ENCODE data around the gene SURF6.
"Not testable (repeated sequence)": the region's sequence is repeated elsewhere in the genome, so short reads cannot be mapped to it uniquely, and the experiment has no call there.

The SURF6 gene

DNA sequence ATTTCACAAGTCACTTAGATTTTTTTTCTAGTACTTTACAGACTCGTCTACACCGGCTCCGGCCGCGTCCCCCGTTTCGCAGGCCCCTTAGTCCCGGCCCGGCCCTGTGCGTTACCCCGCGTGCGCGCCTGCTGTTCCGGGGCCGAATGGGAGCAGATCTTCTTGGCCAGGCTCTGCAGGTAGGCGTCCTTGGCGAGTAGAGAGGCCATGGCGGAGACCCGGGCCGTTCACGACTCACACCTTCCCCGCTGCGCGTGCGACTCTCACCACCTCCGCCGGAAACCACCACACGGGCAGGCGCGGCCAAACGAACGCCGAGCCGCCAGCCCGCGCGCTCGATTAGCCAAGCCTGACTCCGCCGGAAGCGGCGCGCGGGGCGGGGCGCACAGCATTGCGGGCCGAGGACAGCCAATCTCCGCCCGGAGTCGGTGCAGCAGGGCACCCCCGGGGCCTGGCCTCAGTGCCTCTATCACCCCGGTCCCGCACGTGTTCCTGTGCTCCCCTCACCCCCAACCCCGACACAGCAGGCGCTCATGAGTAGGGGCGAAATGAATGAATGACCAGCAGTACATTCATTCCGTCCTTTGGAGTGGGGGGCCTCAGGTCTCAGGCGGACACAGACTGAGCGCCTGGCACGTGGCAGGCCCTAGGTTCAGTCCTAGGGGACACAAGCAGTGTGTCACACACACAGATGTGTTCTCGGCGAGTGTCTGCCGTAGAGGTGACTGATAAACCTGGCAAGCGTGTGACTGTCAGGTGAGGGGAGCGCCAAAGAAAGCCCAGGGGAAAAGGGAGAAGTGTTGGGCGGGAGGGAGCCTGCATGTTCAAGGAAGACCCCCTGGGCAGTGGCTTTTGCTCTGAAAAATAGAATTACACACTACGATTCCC, at the start of gene SURF6:
Gene SURF6 (minus strand): TSS at position 265 of the 888 bp plus-strand sequence. CDS start 56 bp downstream, at position 209.
- H3K36me3 ChIP-seq (ENCODE audit: insufficient read depth, low read length): peaks cover 20% of the 10 kb centered on the region
- peaks cover 9% of the 10 kb centered on the region; the same call in 1 of the 2 replicates for H3K4me1 ChIP-seq (ENCODE audit: insufficient read depth, low read length)
- peak within 1 kb of the TSS; percentile 78 for H3K9ac ChIP-seq (ENCODE audit: low read depth, low read length)
- no peaks in the 10 kb centered on the region for H3K9me3 ChIP-seq (ENCODE audit: control insufficient read depth, insufficient read depth, low read length)

DNA sequence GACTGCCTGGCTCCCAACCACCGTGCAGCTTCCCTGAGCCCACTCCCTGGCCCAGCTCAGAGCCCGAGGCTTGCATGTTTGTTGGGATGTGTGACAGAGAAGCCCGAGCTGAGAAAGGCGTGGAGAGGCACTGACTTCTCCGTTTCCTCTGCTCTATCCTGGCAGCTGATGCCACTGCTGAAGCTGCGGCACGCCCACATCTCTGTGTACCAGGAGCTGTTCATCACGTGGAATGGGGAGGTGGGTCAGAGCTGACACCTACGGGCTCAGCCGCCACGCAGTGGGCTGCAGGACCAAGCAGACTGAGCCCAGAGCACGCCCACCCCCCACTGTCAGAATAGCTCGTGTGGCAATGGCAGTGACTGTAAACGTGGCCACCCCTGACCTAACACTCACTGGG, 49.5 kb upstream of the SURF6 start:
- no peaks in the 10 kb centered on the region for H3K9me3 ChIP-seq (ENCODE audit: control insufficient read depth, insufficient read depth, low read length)
- H3K9ac ChIP-seq (ENCODE audit: low read depth, low read length): no peak overlapping the region
- no peaks in the 10 kb centered on the region for H3K36me3 ChIP-seq (ENCODE audit: insufficient read depth, low read length)
- no peaks in the 10 kb centered on the region for H3K4me1 ChIP-seq (ENCODE audit: insufficient read depth, low read length)

DNA sequence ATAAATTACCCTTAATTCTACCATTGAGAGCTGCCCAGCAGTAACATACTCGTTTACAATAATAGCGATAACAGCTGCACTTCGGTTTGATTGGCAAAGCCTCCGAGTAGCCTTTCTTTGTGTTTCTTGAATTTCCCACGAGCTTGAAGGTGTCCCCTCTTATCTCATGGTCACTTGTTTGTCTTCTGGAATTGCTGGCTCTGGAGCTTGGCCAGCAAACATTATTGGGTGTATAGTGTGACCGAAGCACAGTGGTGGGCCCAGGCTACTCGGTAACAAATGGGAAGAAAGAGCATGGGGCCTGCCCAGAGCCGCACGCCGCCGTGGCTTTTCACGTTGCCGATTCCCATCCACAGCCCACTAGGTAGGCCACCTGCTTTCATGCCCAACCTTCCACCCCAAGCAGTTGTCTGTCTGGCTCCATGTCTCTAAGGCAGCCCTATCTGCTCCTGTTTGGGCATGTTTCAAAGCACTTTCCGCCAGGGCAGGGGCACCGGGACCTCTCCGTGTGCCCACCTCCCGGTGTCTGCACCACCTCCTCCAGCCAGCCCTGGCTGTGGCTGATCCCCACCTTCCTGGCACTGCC, 48.8 kb upstream of the SURF6 start:
- Histone ChIP-seq H3K36me3 (ENCODE audit: insufficient read depth, low read length) (no peaks in the 10 kb centered on the region), H3K9me3 (ENCODE audit: control insufficient read depth, insufficient read depth, low read length) (no peaks in the 10 kb centered on the region), H3K9ac (ENCODE audit: low read depth, low read length) (no peak overlapping the region), H3K4me1 (ENCODE audit: insufficient read depth, low read length) (no peaks in the 10 kb centered on the region)

DNA sequence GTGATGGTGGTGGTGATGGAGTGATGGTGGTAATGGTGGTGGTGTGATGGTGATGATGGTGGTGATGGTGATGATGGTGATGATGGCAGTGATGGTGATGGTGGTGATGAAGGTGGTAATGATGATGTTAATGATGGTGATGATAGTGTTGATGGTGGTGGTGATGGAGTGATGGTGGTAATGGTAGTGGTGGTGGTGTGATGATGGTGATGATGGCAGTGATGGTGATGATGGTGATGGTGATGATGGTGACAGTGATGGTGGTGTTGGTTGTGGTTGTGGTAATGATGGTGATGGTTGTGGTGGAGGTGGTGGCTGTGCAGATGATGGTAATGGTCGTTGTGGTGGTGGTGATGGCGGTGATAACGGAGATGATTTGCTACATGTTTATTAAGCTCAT, 47.5 kb upstream of the SURF6 start:
- Histone ChIP-seq H3K36me3 (ENCODE audit: insufficient read depth, low read length) (no peaks in the 10 kb centered on the region), H3K9ac (ENCODE audit: low read depth, low read length) (no peak overlapping the region), H3K4me1 (ENCODE audit: insufficient read depth, low read length) (no peaks in the 10 kb centered on the region), H3K9me3 (ENCODE audit: control insufficient read depth, insufficient read depth, low read length) (no peaks in the 10 kb centered on the region)

DNA sequence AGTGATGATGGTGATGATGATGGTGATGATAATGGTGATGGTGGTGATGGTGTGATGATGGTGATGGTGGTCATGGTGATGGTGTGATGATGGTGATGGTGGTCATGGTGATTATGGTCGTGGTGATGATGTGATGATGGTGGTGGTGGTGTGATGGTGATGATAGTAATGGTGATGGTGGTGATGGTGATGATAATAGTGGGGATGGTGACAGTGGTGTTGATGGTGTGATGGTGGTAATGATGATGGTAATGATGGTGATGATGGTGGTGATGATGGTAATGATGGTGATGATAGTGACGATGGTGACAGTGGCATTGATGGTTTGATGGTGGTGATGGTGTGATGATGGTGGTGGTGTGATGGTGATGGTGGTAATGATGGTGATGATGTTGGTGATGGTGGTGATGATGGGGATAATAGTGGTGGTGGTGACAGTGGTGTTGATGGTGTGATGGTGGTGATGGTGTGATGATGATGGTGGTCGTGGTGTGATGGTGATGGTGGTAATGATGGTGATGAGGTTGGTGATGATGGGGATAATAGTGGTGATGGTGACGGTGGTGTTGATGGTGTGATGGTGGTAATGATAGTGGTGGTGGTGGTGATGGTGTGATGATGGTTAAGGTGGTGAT, 46.6 kb upstream of the SURF6 start:
- Histone ChIP-seq H3K4me1 (ENCODE audit: insufficient read depth, low read length) (no peaks in the 10 kb centered on the region), H3K36me3 (ENCODE audit: insufficient read depth, low read length) (no peaks in the 10 kb centered on the region), H3K9ac (ENCODE audit: low read depth, low read length) (no peak overlapping the region), H3K9me3 (ENCODE audit: control insufficient read depth, insufficient read depth, low read length) (no peaks in the 10 kb centered on the region)

DNA sequence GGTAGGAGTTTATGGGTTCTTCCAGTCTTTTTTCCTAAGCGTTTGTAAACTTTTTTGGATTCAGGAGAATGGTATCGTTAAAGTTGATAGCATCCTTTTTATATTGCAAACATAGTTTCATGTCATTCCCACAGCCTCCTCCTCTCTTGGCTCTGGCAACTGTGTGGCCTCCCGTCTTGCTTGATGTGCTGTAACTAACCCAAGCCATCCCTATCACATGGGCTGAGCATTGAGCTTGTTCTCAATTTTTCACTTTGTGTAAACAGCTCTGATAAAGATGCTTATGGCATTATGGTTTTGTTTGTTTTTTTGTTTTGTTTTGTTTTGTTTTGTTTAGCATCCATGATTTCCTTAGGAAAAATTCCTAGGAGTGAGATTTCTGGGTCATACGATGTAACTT, 44.7 kb upstream of the SURF6 start:
- Histone ChIP-seq H3K9me3 (ENCODE audit: control insufficient read depth, insufficient read depth, low read length) (no peaks in the 10 kb centered on the region), H3K36me3 (ENCODE audit: insufficient read depth, low read length) (no peaks in the 10 kb centered on the region), H3K9ac (ENCODE audit: low read depth, low read length) (no peak overlapping the region), H3K4me1 (ENCODE audit: insufficient read depth, low read length) (no peaks in the 10 kb centered on the region)

DNA sequence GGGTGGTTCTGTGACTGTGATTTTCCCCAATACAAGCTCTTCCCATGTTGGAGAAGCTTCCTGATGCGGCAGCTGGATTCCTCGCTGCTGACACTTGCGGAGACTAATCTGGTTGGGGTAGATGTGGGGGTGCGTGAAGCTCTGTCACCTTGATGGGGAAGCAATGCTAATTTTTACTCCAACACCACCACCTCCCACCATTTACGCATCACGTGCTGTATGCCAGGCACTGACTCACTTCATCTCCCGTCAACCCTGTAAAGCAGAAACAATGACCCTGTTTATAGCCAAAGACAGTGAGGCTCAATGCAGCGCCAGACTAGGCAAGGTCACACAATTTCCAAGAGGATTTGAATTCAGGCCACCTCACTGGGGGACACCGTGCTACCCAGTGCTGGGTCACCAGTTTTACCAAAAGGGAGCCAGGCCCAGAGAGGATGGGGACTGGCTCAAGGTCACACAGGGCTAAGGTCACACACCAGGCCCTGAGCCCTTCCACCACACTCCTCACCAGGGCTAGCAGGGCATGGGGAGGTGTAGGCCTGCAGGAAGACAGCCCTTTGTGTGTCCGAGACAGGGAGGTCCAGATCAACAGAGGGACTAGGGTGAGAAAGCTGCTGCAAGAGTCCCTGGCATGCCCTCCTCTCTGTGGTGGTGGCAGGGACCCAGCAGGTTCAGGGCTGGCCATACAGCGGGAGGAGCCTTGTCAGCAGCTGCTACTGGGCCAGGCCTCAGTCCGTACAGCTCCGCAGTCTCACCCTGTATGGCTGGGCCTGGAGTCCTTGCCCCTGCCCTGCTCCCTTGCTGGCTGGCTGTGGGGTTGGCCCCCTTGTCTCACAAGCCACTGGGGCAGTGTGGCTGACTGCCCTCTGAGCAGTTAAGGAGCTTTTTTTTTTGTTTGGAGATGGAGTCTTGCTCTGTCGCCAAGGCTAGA, 43.4 kb upstream of the SURF6 start:
- H3K36me3 ChIP-seq (ENCODE audit: insufficient read depth, low read length): no peaks in the 10 kb centered on the region
- no peaks in the 10 kb centered on the region for H3K9me3 ChIP-seq (ENCODE audit: control insufficient read depth, insufficient read depth, low read length)
- no peaks in the 10 kb centered on the region for H3K4me1 ChIP-seq (ENCODE audit: insufficient read depth, low read length)
- H3K9ac ChIP-seq (ENCODE audit: low read depth, low read length): no peak overlapping the region

DNA sequence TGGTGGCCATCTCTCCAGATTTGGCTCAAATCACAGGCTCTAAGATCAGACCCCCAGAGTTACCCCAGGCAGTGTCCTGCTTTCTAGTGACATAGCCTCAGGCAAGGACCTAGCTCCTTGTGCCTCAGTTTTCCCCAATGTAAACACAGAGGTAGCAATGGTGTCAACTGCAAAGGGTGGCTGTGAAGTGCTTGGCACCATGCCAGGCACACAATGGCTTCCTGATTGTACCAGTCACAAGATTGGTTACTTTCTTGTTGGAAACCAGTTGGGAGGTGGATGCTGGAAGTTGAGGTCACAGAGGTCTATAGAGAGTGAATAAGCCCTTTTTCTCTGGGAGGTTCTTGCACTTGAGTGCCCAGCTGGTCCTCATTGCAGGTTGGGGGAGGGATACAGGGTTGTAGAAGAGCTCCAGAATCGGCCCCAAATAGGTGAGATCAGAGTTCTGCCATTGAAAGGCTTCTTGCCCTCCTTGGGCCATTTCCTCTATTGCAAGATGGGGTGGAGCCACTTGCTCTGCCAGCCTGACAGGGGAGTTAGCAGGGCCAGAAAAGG, 42.5 kb upstream of the SURF6 start:
- no peaks in the 10 kb centered on the region for H3K36me3 ChIP-seq (ENCODE audit: insufficient read depth, low read length)
- H3K4me1 ChIP-seq (ENCODE audit: insufficient read depth, low read length): no peaks in the 10 kb centered on the region
- no peak overlapping the region for H3K9ac ChIP-seq (ENCODE audit: low read depth, low read length)
- no peaks in the 10 kb centered on the region for H3K9me3 ChIP-seq (ENCODE audit: control insufficient read depth, insufficient read depth, low read length)

DNA sequence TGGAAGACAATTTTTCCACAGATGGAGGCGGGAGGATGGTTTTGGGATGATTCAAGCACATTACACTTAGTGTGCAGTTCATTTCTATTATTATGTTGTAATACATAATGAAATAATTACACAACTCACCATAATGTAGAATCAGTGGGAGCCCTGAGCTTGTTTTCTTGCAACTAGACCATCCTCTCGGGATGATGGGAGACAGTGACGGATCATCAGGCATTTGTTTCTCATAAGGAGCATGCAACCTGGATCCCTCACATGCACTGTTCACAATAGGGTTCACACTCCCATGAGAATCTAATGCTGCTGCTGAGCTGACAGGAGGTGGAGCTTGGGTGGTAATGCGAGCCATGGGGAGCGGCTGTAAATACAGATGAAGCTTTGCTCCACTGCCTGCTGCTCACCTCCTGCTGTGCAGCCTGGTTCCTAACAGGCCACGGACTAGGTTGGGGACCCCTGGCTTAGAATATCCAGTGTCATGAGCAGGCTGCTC, 41.8 kb upstream of the SURF6 start:
- H3K9ac ChIP-seq (ENCODE audit: low read depth, low read length): no peak overlapping the region
- H3K36me3 ChIP-seq (ENCODE audit: insufficient read depth, low read length): no peaks in the 10 kb centered on the region
- no peaks in the 10 kb centered on the region for H3K4me1 ChIP-seq (ENCODE audit: insufficient read depth, low read length)
- H3K9me3 ChIP-seq (ENCODE audit: control insufficient read depth, insufficient read depth, low read length): no peaks in the 10 kb centered on the region

DNA sequence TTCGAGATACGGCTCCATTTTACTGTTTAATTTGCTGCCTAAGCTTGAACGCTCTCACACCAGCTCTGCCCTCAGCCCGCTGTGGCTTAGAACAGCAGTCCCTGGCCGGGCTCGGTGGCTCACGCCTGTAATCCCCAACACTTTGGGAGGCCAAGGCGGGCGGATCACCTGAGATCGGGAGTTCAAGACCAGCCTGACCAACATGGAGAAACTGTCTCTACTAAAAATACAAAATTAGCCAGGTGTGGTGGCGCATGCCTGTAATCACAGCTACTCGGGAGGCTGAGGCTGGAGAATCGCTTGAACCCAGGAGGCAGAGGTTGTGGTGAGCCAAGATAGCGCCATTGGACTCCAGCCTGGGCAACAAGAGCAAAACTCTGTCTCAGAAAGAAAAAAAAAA, 41.3 kb upstream of the SURF6 start:
- H3K4me1 ChIP-seq (ENCODE audit: insufficient read depth, low read length); H3K36me3 ChIP-seq (ENCODE audit: insufficient read depth, low read length); H3K9ac ChIP-seq (ENCODE audit: low read depth, low read length); H3K9me3 ChIP-seq (ENCODE audit: control insufficient read depth, insufficient read depth, low read length): not testable (repeated sequence)

DNA sequence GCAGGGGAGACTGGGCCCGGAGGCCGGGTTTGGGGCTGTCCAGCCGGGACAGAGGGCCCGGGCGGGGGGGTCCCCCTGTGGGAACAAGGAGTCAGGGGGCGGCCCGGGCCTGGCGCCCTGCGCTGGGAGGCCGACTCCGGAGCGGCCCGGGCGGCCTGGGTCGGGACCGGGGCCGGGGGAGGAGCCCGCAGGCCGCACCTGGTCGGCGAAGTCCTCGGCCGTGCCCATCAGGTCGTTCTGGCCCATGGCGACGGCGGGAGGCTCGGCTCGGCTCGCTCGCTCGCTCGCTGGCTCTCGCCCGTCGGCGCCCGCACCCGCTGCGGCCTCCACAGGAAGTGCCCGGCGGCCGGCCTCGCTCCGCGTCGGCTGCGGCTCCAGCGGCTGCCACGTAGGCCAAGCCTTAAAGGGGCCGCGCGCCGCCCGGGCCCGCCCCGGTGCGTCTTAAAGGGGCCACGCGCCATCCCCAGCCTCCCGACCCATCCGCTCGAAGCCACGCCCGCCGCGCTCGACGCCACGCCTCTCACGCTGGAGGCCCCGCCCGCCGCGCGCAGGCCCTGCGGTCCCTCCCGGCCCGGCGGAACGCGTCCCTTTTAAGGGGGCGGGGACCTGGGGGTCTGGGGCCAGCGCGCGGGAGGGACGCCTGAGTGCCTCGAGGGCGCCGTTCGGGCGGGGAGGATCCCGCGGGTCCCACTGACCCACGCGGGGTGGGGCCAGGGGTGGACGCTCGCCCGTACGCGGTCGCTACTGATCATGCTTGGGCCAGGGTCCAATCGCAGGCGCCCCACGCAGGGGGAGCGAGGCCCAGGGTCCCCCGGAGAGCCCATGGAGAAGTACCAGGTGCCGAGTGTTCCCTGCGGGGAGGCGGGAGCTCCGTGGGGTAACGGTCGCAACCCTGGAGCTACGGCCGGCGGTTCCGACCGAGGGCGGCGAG, 40.0 kb upstream of the SURF6 start, which contains the start of the genes STKLD1 and SURF4:
Gene STKLD1 (plus strand): TSS at position 643 of the 931 bp plus-strand sequence. CDS start 108 bp downstream, at position 751.
Gene SURF4 (minus strand): TSS at position 337 of the 931 bp plus-strand sequence. CDS start 91 bp downstream, at position 246.
- Histone ChIP-seq H3K36me3 (ENCODE audit: insufficient read depth, low read length) (0 out of 2 replicates have a peak, but pooled peaks cover 4% of the 10 kb centered on the region), H3K9me3 (ENCODE audit: control insufficient read depth, insufficient read depth, low read length) (no peaks in the 10 kb centered on the region), H3K9ac (ENCODE audit: low read depth, low read length) (peak within 1 kb of the TSS; percentile 86), H3K4me1 (ENCODE audit: insufficient read depth, low read length) (no peaks in the 10 kb centered on the region; the same call in 1 of the 2 replicates)

DNA sequence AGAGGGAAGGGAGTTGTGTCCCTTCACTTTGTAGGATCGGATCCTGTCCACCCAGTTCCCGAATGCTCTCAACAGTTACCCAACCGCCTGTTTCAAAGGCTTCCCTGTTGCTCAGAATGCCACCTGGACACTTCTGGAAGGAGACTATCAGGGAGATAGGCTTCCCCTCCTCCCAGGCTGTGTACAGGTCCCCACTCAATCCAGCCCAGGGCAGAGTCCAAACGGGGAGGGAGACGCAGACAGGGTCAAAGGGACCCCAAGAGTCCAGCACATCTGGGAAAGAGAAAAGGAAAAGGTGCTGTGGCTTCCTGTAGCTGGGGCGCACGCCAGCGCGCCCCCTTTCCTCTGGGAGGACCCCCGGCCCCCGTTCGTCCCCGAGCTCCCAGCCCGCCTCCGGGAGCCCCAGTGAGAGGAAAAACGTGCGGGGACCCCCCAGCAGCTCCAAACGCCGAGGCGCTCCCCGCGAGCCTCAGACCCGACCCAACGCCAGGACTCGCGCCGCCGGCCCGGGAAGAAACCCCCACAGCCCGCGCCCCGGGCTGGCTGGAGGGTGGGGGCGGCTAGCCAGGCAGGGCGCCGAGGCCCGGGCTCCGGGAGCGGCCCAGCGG, 39.2 kb upstream of the SURF6 start:
- Histone ChIP-seq H3K4me1 (ENCODE audit: insufficient read depth, low read length) (no peaks in the 10 kb centered on the region; the same call in 1 of the 2 replicates), H3K9ac (ENCODE audit: low read depth, low read length) (peak overlapping the region; percentile 86), H3K9me3 (ENCODE audit: control insufficient read depth, insufficient read depth, low read length) (no peaks in the 10 kb centered on the region), H3K36me3 (ENCODE audit: insufficient read depth, low read length) (0 out of 2 replicates have a peak, but pooled peaks cover 4% of the 10 kb centered on the region)

Data from ES-I3 (cell line).